ENCODE measurements around the gene ARHGAP29. TPM values are rescaled to one million over a fixed set of nuclear protein-coding genes. Genes with fewer than 3 reads are reported as not detected.

ARHGAP29 gene
- total and polyA plus RNA-seq, 2 experiments from 2014 or later = 4.6 to 6.9 TPM

- TF ChIP-seq ZNF462 (CRISPR knock-in tag; IDR thresholded peaks at IDR 0.05) (no peak), ZNF114 (CRISPR knock-in tag; IDR thresholded peaks at IDR 0.05) (no peak)
Observed at GRCh38 chr1:94207695-94208094, 29.7 kb downstream of the ARHGAP29 start (continued).

GRCh38 chr1:94205639-94206038, 31.7 kb downstream of the ARHGAP29 start:
- no peaks in the 10 kb centered on the region for H3K79me2 ChIP-seq (replicated peaks; ENCODE audit: insufficient read depth)
- Mint-ChIP-seq H3K9me3 (no peaks in the 10 kb centered on the region), H3K4me1 (peaks cover 6% of the 10 kb centered on the region; the same call in 2 of the 3 replicates), H3K4me3 (no peak overlapping the region), H3K27me3 (ENCODE audit: insufficient read depth, low read depth, poor library complexity) (no peaks in the 10 kb centered on the region), H3K27ac (no peak overlapping the region), H3K36me3 (ENCODE audit: low read depth) (no peaks in the 10 kb centered on the region)
- no peak overlapping the region for H3K27ac ChIP-seq (ENCODE audit: low read depth)
- H3K27me3 ChIP-seq (ENCODE audit: insufficient read depth) = no peaks in the 10 kb centered on the region
- no peak overlapping the region for H3K4me3 ChIP-seq
- ATAC-seq (no peak), DNase-seq (ENCODE audit: low spot score) (no peak)
- no peaks in the 10 kb centered on the region for H3K36me3 ChIP-seq (ENCODE audit: insufficient read depth)
- TF ChIP-seq ZNF331 (CRISPR knock-in tag; IDR thresholded peaks at IDR 0.05; ENCODE audit: low read depth) (no peak), STAT1 (IDR thresholded peaks at IDR 0.05; ENCODE audit: unreplicated experiment) (no peak), NANOG (IDR thresholded peaks at IDR 0.05; ENCODE audit: borderline replicate concordance) (no peak), JUNB (IDR thresholded peaks at IDR 0.05; ENCODE audit: unreplicated experiment) (no peak), CTCF (conservative IDR thresholded peaks at IDR 0.05; ENCODE audit: low read depth in 2 of 2) (no peak), POLR2AphosphoS5 (IDR thresholded peaks at IDR 0.05; ENCODE audit: low read depth) (no peak)
- no peak overlapping the region for H3K4me2 ChIP-seq
- 0 out of 2 replicates have a peak, but pooled peaks cover 4% of the 10 kb centered on the region for H3K4me1 ChIP-seq (ENCODE audit: insufficient read depth)
- no peaks in the 10 kb centered on the region for H3F3A ChIP-seq (replicated peaks; ENCODE audit: low read depth)
- H2AFZ ChIP-seq = no peak overlapping the region
- no peaks in the 10 kb centered on the region for H3K9me2 ChIP-seq (ENCODE audit: insufficient read depth)
- no peaks in the 10 kb centered on the region for H4K20me1 ChIP-seq (replicated peaks; ENCODE audit: insufficient read depth)

Measured in GM23338 (cell line).